GM12874 (cell line): ENCODE results near the gene LRRC3B.

Experiments
- CTCF ChIP-seq: IDR thresholded peaks from 2 replicates; pipeline ENCODE4 v1.5.1; 2011; ENCODE audit warnings: low read depth, mild to moderate bottlenecking, control low read depth, low read length, moderate library complexity; ENCODE audit not compliant: insufficient read depth

The LRRC3B gene

GRCh38 chr3:26713091-26713490, 90.5 kb downstream of the LRRC3B start:
- no peak for TF ChIP-seq CTCF

- TF ChIP-seq CTCF, result no peak
Measured at GRCh38 chr3:26714485-26714884, 91.9 kb downstream of the LRRC3B start.

GRCh38 chr3:26715431-26715830, 92.9 kb downstream of the LRRC3B start:
- no peak for TF ChIP-seq CTCF

- TF ChIP-seq CTCF, result no peak
Measured at GRCh38 chr3:26718315-26718714, 95.7 kb downstream of the LRRC3B start.

GRCh38 chr3:26719134-26719533, 96.6 kb downstream of the LRRC3B start:
- no peak for TF ChIP-seq CTCF

- no peak for TF ChIP-seq CTCF
Measured at GRCh38 chr3:26721047-26721446, 98.5 kb downstream of the LRRC3B start.

GRCh38 chr3:26731843-26732242, 109.3 kb downstream of the LRRC3B start:
- no peak for TF ChIP-seq CTCF

GRCh38 chr3:26750263-26750662, 127.7 kb downstream of the LRRC3B start:
- no peak for TF ChIP-seq CTCF
